ENCODE data around the gene CMTM5.

The CMTM5 gene

DNA sequence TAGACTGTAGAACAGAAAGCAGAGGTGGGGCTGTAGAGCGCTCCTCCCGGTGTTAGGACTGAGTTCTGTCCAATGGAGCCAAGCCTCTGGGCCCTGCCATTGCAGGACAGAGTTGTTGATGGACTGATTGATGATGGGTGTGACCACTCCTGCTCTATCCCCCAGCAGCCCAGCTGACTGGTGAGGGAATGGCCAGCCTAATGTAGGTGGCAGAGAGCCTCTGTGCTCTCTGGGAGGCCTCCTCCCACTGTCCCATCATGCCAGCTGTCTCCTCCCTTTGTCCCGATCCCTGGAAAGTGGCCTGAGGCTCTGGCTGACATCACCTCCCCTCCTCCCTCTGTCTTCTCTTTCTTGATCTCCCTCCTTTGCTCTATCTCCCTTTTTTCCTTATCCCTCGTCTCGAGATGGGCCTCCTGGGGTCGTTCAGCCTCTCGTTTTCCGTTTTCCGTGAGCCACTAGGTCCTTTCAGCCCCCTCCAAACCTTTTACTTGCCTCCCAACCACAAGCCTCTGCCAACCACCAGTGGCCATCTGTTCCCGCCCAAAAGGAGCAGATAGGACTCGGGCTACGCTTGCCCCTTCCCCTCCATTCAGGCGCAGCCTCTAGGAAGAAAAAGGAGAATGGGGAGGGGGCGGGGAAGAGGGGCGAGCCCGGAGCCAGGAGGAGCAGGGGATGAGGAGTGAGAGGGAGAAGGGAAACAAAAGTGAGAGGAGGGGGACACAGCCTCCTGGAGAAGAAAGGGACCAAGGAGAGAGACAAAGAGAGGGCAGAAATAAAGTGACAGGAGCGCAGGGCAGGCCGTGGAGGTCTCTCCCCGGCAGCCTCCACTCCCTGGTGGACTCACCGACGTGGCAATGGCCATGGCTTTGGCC lies 12.4 kb upstream of the CMTM5 start:
- Mint-ChIP-seq H3K27ac (no peak overlapping the region), H3K4me3 (no peak overlapping the region)

DNA sequence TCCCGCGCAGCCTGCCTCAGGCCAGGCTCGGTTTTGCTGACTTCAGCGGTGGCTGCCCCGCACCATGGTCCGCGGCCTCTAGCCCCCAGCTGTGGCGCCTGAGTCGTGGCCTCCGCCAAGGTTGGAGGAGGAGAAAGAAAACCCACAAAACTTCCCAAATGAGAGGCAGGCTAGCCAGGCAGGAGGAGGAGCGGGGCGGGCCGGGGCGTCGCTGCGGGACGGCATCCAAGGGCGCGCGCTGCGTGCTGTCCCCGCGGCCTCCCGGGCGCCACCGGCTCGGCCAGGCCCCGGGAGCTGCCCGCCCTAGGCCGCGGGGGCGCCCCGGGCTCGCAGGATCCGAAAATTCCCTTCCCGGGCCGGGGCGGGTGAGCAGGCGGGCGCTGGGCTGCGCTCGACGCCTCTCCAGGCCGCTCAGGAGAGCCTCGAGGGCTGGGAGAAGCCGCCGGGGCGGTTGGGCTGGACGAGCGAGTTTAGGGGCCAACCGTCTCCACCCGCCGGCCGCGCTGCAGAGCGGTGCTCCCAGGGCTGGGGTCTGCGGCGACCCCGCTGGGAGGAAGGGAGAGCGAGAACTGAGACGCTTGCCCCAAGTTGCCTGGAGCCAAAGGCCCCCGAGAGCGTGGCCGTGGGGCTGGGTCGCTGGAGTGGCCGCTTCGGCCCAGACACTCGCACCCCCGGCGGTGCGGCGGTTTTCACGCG lies 11.7 kb upstream of the CMTM5 start, which contains the start of gene EFS:
Gene EFS, minus strand, starts transcription at position 137 of the 696 bp plus-strand sequence. CDS start 147 bp downstream, outside the sequence.
- no peak for DNase-seq
- H3K4me1 Mint-ChIP-seq (ENCODE audit: low read depth) = peaks cover 3% of the 10 kb centered on the region
- no peaks in the 10 kb centered on the region for H3K9me3 Mint-ChIP-seq
- no peak within 1 kb of the TSS for H3K4me3 Mint-ChIP-seq
- H3K27me3 Mint-ChIP-seq = peaks cover 41% of the 10 kb centered on the region
- no peaks in the 10 kb centered on the region for H3K36me3 Mint-ChIP-seq (ENCODE audit: low read depth)
- no peak within 1 kb of the TSS for H3K27ac Mint-ChIP-seq

More for the DNA sequence above, 12.4 kb upstream of the CMTM5 start:
- DNase-seq = no peak
- no peaks in the 10 kb centered on the region for H3K36me3 Mint-ChIP-seq (ENCODE audit: low read depth)
- H3K9me3 Mint-ChIP-seq = no peaks in the 10 kb centered on the region
- H3K27me3 Mint-ChIP-seq = peaks cover 41% of the 10 kb centered on the region
- peaks cover 3% of the 10 kb centered on the region for H3K4me1 Mint-ChIP-seq (ENCODE audit: low read depth)

DNA sequence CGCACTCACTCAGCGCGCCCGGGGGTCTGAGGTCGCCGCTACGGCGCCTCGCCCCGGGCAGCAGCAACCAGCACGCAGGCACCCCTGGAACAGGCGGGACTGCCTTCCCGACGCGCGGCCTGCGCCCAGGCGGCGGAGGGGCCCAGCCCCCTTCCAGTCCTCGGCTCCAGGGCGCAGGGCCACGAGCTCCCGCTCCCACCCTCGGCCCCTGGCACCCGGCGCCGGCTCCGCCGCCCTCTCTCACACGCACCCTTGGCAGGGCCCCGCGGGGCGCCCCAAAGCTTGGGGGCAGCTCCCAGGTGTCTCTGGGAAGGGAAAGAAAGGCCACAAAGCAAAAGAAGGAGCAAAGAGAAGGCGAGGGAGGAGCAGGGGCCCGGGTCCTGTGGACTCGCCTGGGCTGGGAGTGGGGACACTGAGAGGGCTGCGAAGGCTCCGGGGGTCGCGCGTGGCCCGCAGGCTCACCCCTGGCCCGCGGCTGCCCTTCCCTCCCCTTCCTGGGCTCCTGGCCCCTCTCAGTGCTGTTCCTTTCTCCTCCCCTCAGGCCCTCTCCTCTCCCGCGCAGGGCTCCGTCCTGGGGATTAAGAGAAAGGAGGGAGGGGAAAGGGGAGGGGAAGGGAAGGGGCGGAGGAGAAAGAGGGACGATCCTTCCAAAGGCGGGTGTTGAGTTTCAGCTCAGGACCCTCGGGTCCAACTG lies 11.0 kb upstream of the CMTM5 start:
- Mint-ChIP-seq H3K27me3 (peaks cover 41% of the 10 kb centered on the region), H3K4me1 (ENCODE audit: low read depth) (peaks cover 3% of the 10 kb centered on the region)

DNA sequence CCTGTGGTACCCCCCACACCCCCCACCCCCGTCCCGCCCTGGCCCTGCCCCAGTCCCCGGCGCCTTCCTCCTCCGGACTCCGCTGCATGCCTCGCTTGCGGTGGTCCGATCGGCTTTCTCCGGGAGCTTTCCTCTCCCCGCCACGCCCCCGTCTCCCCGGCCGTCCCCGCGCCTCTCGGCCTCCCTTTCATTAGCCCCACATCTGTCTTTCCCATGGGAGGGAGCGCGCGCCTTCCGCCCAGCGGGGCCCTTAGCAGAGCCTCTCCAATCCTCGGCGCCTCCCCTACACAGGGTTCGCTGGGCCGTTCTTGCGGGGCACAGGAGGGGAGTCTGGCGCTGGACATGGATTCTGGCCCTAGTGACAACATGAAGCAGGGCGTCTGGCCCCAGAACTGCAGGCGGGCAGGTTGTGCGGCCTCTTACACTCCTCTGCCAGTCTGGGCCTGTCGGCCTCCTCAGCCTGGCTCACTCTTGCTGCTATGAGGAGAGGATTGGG lies 10.4 kb upstream of the CMTM5 start:
- DNase-seq = no peak
- Mint-ChIP-seq H3K4me1 (ENCODE audit: low read depth) (peaks cover 3% of the 10 kb centered on the region), H3K9me3 (no peaks in the 10 kb centered on the region), H3K27ac (no peak overlapping the region), H3K4me3 (no peak overlapping the region), H3K36me3 (ENCODE audit: low read depth) (no peaks in the 10 kb centered on the region), H3K27me3 (peaks cover 41% of the 10 kb centered on the region)

More for the DNA sequence above, 11.0 kb upstream of the CMTM5 start:
- no peaks in the 10 kb centered on the region for H3K36me3 Mint-ChIP-seq (ENCODE audit: low read depth)
- no peak for DNase-seq
- no peak overlapping the region for H3K27ac Mint-ChIP-seq
- H3K4me3 Mint-ChIP-seq = no peak overlapping the region
- H3K9me3 Mint-ChIP-seq = no peaks in the 10 kb centered on the region

DNA sequence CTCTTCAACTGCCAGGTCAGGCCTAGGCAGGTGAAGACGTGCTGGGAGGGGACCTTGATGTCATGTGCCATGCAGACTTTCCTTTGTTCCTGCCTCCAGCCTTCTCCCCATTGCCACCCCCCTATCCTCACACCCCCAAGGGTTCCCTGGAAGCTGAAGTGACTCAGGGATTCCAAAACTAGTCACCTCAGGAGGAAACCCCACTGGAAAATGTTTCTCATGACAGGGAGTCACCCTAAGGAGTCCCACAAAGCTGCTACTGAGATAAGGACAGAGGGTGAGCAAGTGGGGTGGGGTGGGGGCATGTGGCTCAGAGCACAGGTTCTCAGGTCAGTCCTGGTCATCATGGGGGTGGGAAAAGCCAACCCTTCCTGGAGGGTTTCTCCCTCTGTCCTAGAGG lies 6.6 kb upstream of the CMTM5 start:
- Mint-ChIP-seq H3K4me1 (ENCODE audit: low read depth) (no peaks in the 10 kb centered on the region), H3K27ac (no peak overlapping the region), H3K36me3 (ENCODE audit: low read depth) (no peaks in the 10 kb centered on the region), H3K4me3 (no peak overlapping the region), H3K27me3 (peaks cover 20% of the 10 kb centered on the region), H3K9me3 (no peaks in the 10 kb centered on the region)
- DNase-seq = no peak

DNA sequence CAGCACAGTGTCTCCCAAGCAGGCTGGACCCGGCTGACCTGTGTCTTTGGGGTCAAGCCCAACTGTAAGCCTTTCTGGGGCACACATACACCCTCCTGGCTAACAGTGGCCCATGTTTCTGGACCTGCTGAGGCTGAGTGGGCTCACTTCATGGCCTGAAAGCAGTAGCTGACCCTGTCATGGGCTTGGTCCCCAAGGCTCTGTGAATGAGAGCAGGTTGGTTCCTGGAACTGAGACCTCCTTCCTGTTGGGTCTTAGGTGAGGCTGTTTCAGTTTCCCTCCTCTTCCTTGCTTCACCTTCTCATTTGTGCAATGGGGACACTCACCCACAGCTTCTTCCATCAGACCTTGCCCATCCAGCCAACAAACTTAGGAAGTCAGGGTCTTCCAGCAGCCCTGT lies 5.0 kb upstream of the CMTM5 start:
- peaks cover 15% of the 10 kb centered on the region for H3K27me3 Mint-ChIP-seq
- no peaks in the 10 kb centered on the region for H3K4me1 Mint-ChIP-seq (ENCODE audit: low read depth)
- H3K27ac Mint-ChIP-seq = no peak overlapping the region
- no peaks in the 10 kb centered on the region for H3K9me3 Mint-ChIP-seq
- no peaks in the 10 kb centered on the region for H3K36me3 Mint-ChIP-seq (ENCODE audit: low read depth)
- H3K4me3 Mint-ChIP-seq = no peak overlapping the region
- no peak for DNase-seq

DNA sequence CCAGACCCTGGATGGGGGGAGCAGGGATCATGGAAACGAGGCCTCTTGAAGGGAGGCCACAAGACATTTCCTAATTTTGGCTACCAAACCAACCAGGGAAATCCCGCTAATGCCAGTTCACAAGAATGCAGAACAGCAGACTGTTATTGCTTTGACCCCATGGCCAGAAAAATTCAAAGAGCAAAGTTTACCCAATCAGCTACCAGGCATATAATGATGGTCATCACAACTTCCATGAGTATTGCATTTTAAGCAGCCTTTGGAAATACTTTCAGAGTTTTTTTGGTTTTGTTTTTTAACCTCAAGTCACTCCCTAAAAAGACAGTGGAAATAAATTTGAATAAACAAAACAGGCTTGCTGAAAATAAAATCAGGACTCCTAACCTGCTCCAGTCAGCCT lies 4.3 kb upstream of the CMTM5 start, which contains the start of gene IL25:
Gene IL25, plus strand, starts transcription at position 301 of the 400 bp plus-strand sequence.
- Mint-ChIP-seq H3K27ac (no peak within 1 kb of the TSS), H3K4me3 (no peak within 1 kb of the TSS), H3K9me3 (no peaks in the 10 kb centered on the region), H3K36me3 (ENCODE audit: low read depth) (no peaks in the 10 kb centered on the region), H3K4me1 (ENCODE audit: low read depth) (no peaks in the 10 kb centered on the region), H3K27me3 (peaks cover 9% of the 10 kb centered on the region)
- DNase-seq = no peak

DNA sequence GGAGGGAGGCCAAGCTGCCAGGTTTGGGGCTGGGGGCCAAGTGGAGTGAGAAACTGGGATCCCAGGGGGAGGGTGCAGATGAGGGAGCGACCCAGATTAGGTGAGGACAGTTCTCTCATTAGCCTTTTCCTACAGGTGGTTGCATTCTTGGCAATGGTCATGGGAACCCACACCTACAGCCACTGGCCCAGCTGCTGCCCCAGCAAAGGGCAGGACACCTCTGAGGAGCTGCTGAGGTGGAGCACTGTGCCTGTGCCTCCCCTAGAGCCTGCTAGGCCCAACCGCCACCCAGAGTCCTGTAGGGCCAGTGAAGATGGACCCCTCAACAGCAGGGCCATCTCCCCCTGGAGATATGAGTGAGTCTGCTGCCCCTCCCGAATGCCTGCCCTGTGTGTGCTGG lies 3.8 kb upstream of the CMTM5 start:
- DNase-seq = no peak
- Mint-ChIP-seq H3K27me3 (peaks cover 4% of the 10 kb centered on the region), H3K36me3 (ENCODE audit: low read depth) (no peaks in the 10 kb centered on the region), H3K9me3 (no peaks in the 10 kb centered on the region), H3K27ac (no peak overlapping the region), H3K4me3 (no peak overlapping the region), H3K4me1 (ENCODE audit: low read depth) (no peaks in the 10 kb centered on the region)

DNA sequence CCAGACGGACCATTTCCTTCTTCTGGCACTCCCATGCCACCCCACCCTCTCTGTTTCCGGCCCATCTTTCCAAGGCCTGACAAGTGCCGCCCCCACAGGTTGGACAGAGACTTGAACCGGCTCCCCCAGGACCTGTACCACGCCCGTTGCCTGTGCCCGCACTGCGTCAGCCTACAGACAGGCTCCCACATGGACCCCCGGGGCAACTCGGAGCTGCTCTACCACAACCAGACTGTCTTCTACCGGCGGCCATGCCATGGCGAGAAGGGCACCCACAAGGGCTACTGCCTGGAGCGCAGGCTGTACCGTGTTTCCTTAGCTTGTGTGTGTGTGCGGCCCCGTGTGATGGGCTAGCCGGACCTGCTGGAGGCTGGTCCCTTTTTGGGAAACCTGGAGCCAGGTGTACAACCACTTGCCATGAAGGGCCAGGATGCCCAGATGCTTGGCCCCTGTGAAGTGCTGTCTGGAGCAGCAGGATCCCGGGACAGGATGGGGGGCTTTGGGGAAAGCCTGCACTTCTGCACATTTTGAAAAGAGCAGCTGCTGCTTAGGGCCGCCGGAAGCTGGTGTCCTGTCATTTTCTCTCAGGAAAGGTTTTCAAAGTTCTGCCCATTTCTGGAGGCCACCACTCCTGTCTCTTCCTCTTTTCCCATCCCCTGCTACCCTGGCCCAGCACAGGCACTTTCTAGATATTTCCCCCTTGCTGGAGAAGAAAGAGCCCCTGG lies 1.2 kb upstream of the CMTM5 start:
- H3K27ac Mint-ChIP-seq = no peak overlapping the region
- H3K4me3 Mint-ChIP-seq = no peak overlapping the region
- no peak for DNase-seq
- no peaks in the 10 kb centered on the region for H3K36me3 Mint-ChIP-seq (ENCODE audit: low read depth)
- H3K4me1 Mint-ChIP-seq (ENCODE audit: low read depth) = no peaks in the 10 kb centered on the region
- peaks cover 5% of the 10 kb centered on the region for H3K27me3 Mint-ChIP-seq
- H3K9me3 Mint-ChIP-seq = no peaks in the 10 kb centered on the region

DNA sequence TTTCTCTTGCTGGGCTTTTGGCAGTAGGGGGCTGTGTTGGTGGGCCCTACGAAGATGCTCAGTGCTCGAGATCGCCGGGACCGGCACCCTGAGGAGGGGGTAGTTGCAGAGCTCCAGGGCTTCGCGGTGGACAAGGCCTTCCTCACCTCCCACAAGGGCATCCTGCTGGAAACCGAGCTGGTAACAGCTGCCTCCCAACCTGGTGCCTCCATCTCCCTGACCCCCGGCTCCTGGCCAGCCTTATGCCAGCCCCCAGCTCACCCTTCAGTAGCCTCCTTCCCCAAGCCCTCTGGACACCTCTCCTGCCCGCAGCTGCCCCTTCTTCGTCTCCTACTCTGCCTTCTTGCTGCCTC lies 328 bp downstream of the CMTM5 start:
- no peak overlapping the region for H3K4me3 Mint-ChIP-seq
- no peak overlapping the region for H3K27ac Mint-ChIP-seq
- no peaks in the 10 kb centered on the region for H3K4me1 Mint-ChIP-seq (ENCODE audit: low read depth)
- H3K36me3 Mint-ChIP-seq (ENCODE audit: low read depth) = no peaks in the 10 kb centered on the region
- H3K27me3 Mint-ChIP-seq = peaks cover 11% of the 10 kb centered on the region
- DNase-seq = no peak
- no peaks in the 10 kb centered on the region for H3K9me3 Mint-ChIP-seq

DNA sequence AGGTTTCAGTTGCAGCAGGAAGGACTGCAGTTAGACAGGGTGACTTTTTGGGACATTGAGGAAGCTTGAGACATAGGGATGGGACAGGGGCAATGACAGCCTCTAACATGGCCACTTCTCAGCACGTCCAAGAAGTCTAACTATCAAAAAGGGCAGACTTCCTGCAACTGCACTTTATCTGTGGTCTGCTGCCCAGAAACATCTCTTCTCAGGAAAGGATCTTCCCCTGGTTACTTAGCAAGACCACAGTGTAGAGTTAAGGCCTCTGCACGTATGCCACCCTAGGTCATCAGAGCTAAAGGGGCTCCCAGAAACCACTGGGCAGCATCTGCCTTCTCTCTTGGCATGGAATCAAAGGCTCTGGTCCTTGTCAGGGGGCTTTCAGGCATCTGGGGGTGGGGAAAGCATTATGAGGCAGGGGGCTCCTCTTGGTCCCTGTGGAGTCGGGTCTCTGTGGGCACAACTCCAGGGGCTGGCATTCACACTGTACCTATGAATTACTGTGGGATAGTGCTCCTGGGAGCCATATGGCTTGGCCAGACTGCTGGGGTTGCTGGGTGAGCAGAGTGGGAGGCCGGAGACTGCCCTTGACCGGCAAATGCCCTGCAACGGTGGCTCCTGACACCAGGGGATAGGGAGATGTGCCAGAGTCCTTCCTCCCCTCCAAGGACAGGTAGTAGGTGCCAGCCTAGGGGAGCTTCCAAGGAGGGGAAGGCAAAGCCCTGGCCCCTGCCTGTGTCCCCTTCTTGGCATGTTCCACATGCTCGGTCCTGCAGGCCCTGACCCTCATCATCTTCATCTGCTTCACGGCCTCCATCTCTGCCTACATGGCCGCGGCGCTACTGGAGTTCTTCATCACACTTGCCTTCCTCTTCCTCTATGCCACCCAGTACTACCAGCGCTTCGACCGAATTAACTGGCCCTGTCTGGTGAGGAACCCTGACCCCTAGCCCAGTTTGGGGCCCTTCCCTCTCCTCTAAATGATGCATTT lies 1.0 kb downstream of the CMTM5 start:
- Mint-ChIP-seq H3K27me3 (peaks cover 11% of the 10 kb centered on the region), H3K36me3 (ENCODE audit: low read depth) (no peaks in the 10 kb centered on the region), H3K27ac (no peak overlapping the region), H3K4me1 (ENCODE audit: low read depth) (no peaks in the 10 kb centered on the region), H3K9me3 (no peaks in the 10 kb centered on the region), H3K4me3 (no peak overlapping the region)
- DNase-seq = no peak

DNA sequence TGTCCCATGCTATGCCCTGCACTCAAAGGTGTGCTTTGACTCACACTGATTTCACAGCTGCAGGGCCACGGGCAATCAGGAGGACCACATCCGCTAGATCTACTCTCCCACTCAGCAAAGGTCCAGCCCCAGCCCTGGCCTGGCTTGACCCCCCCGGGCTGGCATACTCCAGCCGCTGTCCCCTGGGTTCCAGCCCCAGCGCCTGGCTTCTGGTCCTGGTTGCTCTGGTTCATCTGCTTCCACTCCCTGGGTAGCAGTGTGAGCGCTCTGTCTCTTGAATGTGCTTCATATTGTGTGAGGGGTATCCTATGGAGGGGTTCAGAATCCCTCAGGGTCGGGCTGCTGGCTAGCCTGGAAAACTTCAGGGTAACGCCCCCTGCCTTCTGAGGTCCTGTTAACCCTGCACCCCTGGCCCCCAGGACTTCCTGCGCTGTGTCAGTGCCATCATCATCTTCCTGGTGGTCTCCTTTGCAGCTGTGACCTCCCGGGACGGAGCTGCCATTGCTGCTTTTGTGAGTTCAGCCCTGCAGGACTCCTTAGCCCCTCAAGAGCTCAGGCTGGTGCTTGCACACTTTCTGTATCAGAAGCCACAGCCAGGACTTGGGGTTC lies 1.9 kb downstream of the CMTM5 start:
- Mint-ChIP-seq H3K27me3 (peaks cover 11% of the 10 kb centered on the region), H3K9me3 (no peaks in the 10 kb centered on the region), H3K27ac (no peak overlapping the region), H3K36me3 (ENCODE audit: low read depth) (no peaks in the 10 kb centered on the region), H3K4me1 (ENCODE audit: low read depth) (no peaks in the 10 kb centered on the region), H3K4me3 (no peak overlapping the region)
- no peak for DNase-seq

Data from activated T-cell treated with anti-CD3 and anti-CD28 coated beads, Interleukin-2, amount 50 U/mL, for 24 hours (primary cell).